Measurements from ENCODE around the gene ANKS1A. TPM values are rescaled to one million over a fixed set of nuclear protein-coding genes. Genes with fewer than 3 reads are reported as not detected.

ANKS1A gene
- total RNA-seq, 1 donor from 2014 or later = 11.5 TPM

DNA sequence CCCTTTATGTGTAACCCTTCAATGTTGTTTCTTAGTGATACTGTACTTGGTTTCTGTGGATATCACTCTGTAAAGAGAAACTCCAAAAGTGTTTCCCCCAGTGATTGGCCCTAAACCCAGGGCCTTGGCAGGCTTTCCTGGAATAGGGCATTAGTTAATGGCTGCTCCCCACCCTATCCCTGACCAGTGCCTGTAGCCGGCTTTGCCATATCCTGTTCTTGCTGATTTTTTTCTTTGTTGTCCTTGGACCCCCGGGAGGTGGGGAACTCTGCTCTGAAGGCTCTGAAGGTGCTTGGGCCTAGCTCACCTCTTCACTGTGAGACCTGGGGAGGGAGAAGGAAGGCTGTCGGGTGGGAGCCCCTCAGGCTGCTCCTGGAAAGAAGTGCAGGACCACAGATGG, 131.9 kb downstream of the ANKS1A start:
- Histone ChIP-seq H3K36me3 (ENCODE audit: control insufficient read depth in 3 of 3, insufficient read depth in 3 of 3, low read length in 3 of 3) (peaks cover 0 to 5% (median 0%) of the 10 kb centered on the region in 3 donors), H3K27ac (ENCODE audit: low read depth, low read length) (peak overlapping the region; percentile 48), H3K9me3 (ENCODE audit: control insufficient read depth in 3 of 3, low read length in 3 of 3) (no peaks in the 10 kb centered on the region), H3K9ac (ENCODE audit: low read depth in 1 of 3, low read length in 3 of 3) (peak overlapping the region; percentile 22 to 61 (median 45)), H3K4me1 (ENCODE audit: control insufficient read depth in 3 of 3, insufficient read depth in 3 of 3, low read length in 3 of 3) (peaks cover 62 to 90% (median 79%) of the 10 kb centered on the region in 3 donors), H3K4me3 (ENCODE audit: low read length in 3 of 3) (peak overlapping the region in 2 of 3 donors; percentile 14 to 38), H3K27me3 (ENCODE audit: control insufficient read depth in 3 of 3, insufficient read depth in 3 of 3, low read length in 3 of 3) (no peaks in the 10 kb centered on the region)

DNA sequence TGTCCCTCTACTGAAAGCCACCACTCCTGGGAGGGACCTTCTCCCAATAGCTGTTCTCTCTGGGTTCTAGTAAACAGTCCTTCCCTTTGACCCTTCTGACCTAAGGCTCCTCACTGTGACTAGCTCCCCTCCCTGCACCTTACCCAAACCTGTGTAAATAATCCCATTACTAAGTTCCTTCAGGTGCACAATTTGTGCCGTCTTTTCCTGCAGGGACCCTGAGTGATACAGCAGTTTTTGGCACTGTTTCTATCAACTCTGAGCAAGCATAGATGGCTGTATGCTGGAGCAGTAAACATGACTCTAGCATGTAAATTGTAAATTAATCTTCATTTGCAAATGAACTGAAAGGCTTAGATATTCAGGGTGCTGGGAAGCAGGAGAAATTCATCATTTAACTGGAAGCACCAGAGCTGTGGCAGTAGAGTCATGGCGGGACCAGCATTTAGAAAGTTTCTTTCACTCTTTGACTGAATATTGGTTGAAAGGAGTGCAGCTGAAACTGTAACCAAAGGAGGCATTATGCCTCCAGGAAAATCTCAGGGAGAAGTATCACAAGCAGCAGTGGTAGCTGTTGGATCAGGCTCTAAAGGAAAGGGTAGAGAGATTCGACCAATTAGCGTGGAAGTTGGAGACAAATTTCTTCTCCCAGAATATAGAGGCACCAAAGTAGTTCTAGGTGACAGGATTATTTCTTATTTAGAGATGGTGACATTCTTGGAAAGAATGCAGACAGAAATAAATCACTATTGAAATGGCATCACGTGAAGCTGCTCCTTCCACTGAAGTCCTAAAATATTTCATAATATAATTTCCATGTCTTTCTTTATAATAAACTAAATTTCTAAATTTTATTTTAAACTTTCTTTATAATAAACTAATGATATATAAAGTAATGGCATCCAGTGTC, 134.3 kb downstream of the ANKS1A start:
- H3K4me1 ChIP-seq (ENCODE audit: control insufficient read depth in 3 of 3, insufficient read depth in 3 of 3, low read length in 3 of 3) = peaks cover 52 to 75% (median 72%) of the 10 kb centered on the region in 3 donors

DNA sequence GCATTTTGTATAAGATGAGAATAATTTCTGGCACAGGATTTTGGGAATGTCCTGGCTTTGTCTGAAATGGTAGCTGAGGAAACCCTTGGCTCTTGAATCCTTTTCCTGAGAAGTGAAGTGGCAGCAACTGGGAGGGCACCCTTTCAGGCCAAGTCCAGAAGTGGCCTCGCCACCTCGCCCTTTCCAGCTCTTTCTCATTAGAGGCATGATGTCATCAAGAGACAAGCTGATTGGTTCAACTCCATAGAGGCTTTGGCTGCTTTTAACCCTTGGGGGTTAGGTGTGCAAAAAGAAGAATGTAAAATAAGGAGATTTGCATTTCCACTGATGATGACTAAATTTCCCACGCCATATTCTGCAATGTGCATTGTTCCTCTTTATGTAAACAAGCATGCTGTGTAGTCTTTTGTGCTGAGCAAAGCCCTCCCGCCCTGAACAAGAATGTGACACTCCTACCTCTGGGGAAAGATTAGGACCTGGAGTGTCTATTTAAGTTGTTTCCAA, 135.5 kb downstream of the ANKS1A start:
- no peaks in the 10 kb centered on the region for H3K27me3 ChIP-seq (ENCODE audit: control insufficient read depth in 3 of 3, insufficient read depth in 3 of 3, low read length in 3 of 3)
- H3K9me3 ChIP-seq (ENCODE audit: control insufficient read depth in 3 of 3, low read length in 3 of 3) = no peaks in the 10 kb centered on the region
- peak overlapping the region in 1 of 3 donors; percentile 4 for H3K9ac ChIP-seq (ENCODE audit: low read depth in 1 of 3, low read length in 3 of 3)
- H3K4me1 ChIP-seq (ENCODE audit: control insufficient read depth in 3 of 3, insufficient read depth in 3 of 3, low read length in 3 of 3) = peaks cover 47 to 62% (median 62%) of the 10 kb centered on the region in 3 donors
- peak overlapping the region; percentile 22 for H3K27ac ChIP-seq (ENCODE audit: low read depth, low read length)
- H3K4me3 ChIP-seq (ENCODE audit: low read length in 3 of 3) = peak overlapping the region in 2 of 3 donors; percentile 20 to 22
- H3K36me3 ChIP-seq (ENCODE audit: control insufficient read depth in 3 of 3, insufficient read depth in 3 of 3, low read length in 3 of 3) = peaks cover 0 to 10% (median 0%) of the 10 kb centered on the region in 3 donors

More for the DNA sequence above, 134.3 kb downstream of the ANKS1A start:
- no peaks in the 10 kb centered on the region for H3K9me3 ChIP-seq (ENCODE audit: control insufficient read depth in 3 of 3, low read length in 3 of 3)
- peak overlapping the region in 1 of 3 donors; percentile 12 for H3K4me3 ChIP-seq (ENCODE audit: low read length in 3 of 3)
- no peak overlapping the region for H3K9ac ChIP-seq (ENCODE audit: low read depth in 1 of 3, low read length in 3 of 3)
- no peaks in the 10 kb centered on the region for H3K27me3 ChIP-seq (ENCODE audit: control insufficient read depth in 3 of 3, insufficient read depth in 3 of 3, low read length in 3 of 3)
- H3K36me3 ChIP-seq (ENCODE audit: control insufficient read depth in 3 of 3, insufficient read depth in 3 of 3, low read length in 3 of 3) = peaks cover 0 to 9% (median 0%) of the 10 kb centered on the region in 3 donors
- peak overlapping the region; percentile 19 for H3K27ac ChIP-seq (ENCODE audit: low read depth, low read length)

DNA sequence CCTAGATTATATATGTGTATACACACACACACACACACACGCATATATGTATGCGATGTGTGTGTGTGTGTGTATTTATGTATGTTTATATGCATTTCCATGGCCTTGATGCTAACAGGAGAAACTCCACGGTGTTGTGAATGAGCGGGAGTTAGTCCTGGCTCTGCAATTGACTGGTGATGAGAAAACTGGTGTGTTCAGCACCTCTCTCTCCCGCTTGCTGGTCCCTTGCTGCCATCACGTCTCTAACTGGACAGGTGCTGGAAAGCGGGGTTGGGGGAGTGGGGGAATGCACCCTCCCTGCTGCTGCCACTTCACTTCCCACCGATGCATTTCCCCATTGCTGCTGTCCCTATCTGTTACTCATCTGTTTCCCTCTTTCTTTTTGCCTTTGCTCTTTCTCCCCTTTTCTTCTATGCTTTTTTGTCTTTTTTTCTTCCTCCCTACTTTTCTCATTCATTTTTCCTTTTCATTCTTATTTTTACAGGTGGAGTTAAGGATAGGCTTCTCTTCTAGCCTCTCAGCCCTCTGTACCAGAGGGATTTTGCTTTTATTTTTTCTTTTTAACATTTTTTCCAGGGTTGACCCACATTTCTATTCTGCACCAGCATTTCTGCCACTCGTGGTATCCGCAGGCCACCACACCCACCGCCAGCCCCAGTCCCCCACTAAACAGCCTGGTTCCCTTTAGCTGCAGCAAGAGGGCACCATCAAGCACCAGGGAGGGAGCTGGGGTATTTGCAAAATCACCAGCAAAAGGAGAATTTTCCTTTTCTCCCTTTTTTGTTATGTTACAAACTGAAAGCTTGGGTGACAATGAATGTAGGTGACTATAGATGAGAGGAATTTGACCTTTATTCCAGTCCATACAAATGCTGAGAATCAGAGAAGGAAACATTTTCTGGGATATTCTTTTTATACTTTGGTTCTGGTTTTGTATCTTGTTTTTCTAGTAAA, 136.5 kb downstream of the ANKS1A start:
- Histone ChIP-seq H3K27me3 (ENCODE audit: control insufficient read depth in 3 of 3, insufficient read depth in 3 of 3, low read length in 3 of 3) (no peaks in the 10 kb centered on the region), H3K4me1 (ENCODE audit: control insufficient read depth in 3 of 3, insufficient read depth in 3 of 3, low read length in 3 of 3) (peaks cover 39 to 54% (median 53%) of the 10 kb centered on the region in 3 donors), H3K36me3 (ENCODE audit: control insufficient read depth in 3 of 3, insufficient read depth in 3 of 3, low read length in 3 of 3) (peaks cover 0 to 5% (median 0%) of the 10 kb centered on the region in 3 donors), H3K9me3 (ENCODE audit: control insufficient read depth in 3 of 3, low read length in 3 of 3) (no peaks in the 10 kb centered on the region), H3K27ac (ENCODE audit: low read depth, low read length) (no peak overlapping the region), H3K9ac (ENCODE audit: low read depth in 1 of 3, low read length in 3 of 3) (no peak overlapping the region), H3K4me3 (ENCODE audit: low read length in 3 of 3) (no peak overlapping the region)

DNA sequence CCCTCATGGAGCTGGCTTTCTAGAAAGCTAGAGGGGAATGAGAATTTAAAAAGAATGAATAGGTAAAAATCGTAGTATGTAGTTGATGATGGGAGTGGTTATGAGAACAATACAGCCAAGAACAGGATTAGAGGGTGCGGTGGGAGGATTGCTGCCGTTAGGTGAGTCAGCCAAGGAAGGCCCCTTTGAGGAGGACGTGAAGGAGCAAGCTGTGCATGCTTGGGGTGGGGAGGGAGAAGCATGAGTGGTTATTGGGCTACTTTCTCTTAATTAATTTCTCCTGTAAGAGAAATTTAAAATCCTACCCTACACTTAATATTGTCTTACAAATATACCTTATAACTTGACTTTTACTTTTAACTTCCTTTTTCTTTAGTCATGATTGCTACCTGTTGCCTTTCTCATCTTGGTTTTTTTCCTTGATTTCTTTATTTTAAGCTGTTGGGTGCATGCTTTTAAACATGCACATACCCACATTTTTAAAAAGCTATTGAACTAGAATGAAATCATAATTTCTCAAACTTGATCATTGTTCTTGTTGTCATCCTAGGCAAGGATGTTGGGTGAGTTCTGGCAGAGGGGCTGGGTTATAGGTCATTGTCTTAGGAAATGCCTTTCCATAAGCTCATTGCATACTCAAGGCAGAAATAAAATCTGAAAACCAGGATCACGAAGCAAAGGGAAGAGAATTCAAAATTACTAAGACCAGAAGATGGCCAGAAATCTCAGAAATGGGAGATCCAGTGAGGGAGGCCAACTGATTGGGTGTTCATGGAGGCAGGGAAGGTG, 137.6 kb downstream of the ANKS1A start:
- Histone ChIP-seq H3K27ac (ENCODE audit: low read depth, low read length) (no peak overlapping the region), H3K4me3 (ENCODE audit: low read length in 3 of 3) (no peak overlapping the region), H3K36me3 (ENCODE audit: control insufficient read depth in 3 of 3, insufficient read depth in 3 of 3, low read length in 3 of 3) (peaks cover 0 to 14% (median 0%) of the 10 kb centered on the region in 3 donors), H3K4me1 (ENCODE audit: control insufficient read depth in 3 of 3, insufficient read depth in 3 of 3, low read length in 3 of 3) (peaks cover 33 to 43% (median 42%) of the 10 kb centered on the region in 3 donors), H3K9me3 (ENCODE audit: control insufficient read depth in 3 of 3, low read length in 3 of 3) (no peaks in the 10 kb centered on the region), H3K27me3 (ENCODE audit: control insufficient read depth in 3 of 3, insufficient read depth in 3 of 3, low read length in 3 of 3) (no peaks in the 10 kb centered on the region), H3K9ac (ENCODE audit: low read depth in 1 of 3, low read length in 3 of 3) (no peak overlapping the region)

DNA sequence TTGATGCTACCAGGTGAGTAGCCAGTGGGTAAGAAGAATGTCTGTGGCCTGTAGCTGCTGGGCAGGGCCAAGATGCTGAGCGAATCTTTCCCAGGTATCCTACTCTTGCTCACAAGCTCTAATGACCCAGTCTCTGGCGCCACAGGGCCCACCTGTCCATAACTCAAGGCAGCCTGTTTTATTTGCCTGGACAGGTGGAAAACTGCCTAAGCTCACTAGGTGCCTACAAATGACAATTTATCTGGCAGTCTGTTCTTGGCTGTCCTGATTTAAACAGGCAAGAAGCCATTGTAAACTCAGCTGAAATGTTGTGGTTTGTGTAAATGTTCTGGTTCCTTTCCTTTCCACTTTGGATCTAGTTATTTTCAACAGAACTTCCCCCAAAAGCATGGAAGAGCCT, 138.8 kb downstream of the ANKS1A start:
- Histone ChIP-seq H3K27ac (ENCODE audit: low read depth, low read length) (no peak overlapping the region), H3K36me3 (ENCODE audit: control insufficient read depth in 3 of 3, insufficient read depth in 3 of 3, low read length in 3 of 3) (peaks cover 0 to 19% (median 0%) of the 10 kb centered on the region in 3 donors), H3K27me3 (ENCODE audit: control insufficient read depth in 3 of 3, insufficient read depth in 3 of 3, low read length in 3 of 3) (no peaks in the 10 kb centered on the region), H3K9ac (ENCODE audit: low read depth in 1 of 3, low read length in 3 of 3) (no peak overlapping the region), H3K4me1 (ENCODE audit: control insufficient read depth in 3 of 3, insufficient read depth in 3 of 3, low read length in 3 of 3) (peaks cover 33 to 35% (median 35%) of the 10 kb centered on the region in 3 donors), H3K9me3 (ENCODE audit: control insufficient read depth in 3 of 3, low read length in 3 of 3) (no peaks in the 10 kb centered on the region), H3K4me3 (ENCODE audit: low read length in 3 of 3) (no peak overlapping the region)

DNA sequence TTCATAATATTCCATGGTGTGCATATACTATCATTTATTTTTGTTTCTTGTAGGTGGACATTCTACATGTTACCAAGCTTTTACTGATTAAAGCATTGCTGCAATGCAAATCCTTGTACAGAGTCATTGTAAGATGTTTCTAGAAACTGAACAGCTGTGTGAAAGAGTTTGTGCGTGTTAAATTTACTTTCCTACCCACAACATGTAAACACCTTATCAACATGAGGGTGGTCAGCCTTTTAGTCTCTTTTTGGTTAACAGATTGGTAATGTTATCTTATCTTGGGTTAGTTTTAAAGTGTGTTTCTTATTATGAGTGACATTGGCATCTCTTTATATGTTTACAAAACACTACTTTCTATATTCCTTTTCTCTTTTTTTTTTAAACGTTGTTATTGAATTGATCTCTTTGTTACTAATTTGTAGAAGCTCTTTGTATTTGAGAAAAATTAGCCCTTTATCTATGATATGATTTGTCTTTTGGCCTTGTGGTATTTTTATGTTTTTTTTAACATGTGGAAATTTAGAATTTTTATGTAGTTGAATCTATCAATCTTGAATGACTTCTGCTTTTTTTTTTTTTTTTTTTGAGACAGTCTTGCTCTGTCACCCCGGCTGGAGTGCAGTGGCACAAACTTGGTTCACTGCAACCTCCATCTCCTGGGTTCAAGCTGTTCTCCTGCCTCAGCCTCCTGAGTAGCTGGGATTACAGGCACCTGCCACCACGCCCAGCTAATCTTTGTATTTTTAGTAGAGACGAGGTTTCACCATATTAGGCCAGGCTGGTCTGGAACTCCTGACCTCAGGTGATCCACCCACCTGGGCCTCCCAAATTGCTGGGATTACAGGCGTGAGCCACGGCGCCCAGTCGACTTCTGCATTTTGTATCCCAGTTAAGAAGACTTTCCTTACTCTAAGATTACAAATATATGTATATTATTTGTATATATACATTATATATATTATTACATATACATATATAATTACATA, 140.0 kb downstream of the ANKS1A start:
- no peaks in the 10 kb centered on the region for H3K9me3 ChIP-seq (ENCODE audit: control insufficient read depth in 3 of 3, low read length in 3 of 3)
- H3K27ac ChIP-seq (ENCODE audit: low read depth, low read length) = no peak overlapping the region
- peaks cover 0 to 21% (median 5%) of the 10 kb centered on the region in 3 donors for H3K36me3 ChIP-seq (ENCODE audit: control insufficient read depth in 3 of 3, insufficient read depth in 3 of 3, low read length in 3 of 3)
- H3K9ac ChIP-seq (ENCODE audit: low read depth in 1 of 3, low read length in 3 of 3) = no peak overlapping the region
- H3K27me3 ChIP-seq (ENCODE audit: control insufficient read depth in 3 of 3, insufficient read depth in 3 of 3, low read length in 3 of 3) = no peaks in the 10 kb centered on the region
- H3K4me1 ChIP-seq (ENCODE audit: control insufficient read depth in 3 of 3, insufficient read depth in 3 of 3, low read length in 3 of 3) = peaks cover 23 to 28% (median 26%) of the 10 kb centered on the region in 3 donors
- H3K4me3 ChIP-seq (ENCODE audit: low read length in 3 of 3) = no peak overlapping the region

DNA sequence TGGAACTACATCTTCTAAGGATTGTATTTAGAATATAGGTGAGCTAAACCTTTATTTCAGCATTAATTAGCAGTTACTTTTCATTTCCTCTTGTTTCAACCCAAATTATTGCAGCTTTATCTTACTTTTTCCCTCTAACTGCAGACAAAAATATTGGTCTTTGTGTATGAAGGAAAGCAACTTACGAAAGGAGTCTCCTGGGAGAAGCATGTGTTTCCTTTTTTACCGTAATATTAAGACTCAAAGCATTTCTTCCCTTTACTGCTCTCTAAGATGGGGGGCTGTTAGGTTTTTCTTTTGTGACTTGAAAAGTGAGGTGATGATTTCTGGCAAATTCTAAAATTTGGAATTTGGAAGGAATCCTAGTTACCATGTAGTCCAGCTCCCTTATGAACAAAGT, 141.0 kb downstream of the ANKS1A start:
- Histone ChIP-seq H3K4me1 (ENCODE audit: control insufficient read depth in 3 of 3, insufficient read depth in 3 of 3, low read length in 3 of 3) (peaks cover 22 to 25% (median 23%) of the 10 kb centered on the region in 3 donors), H3K4me3 (ENCODE audit: low read length in 3 of 3) (no peak overlapping the region)

More for the DNA sequence above, 141.0 kb downstream of the ANKS1A start:
- no peaks in the 10 kb centered on the region for H3K27me3 ChIP-seq (ENCODE audit: control insufficient read depth in 3 of 3, insufficient read depth in 3 of 3, low read length in 3 of 3)
- H3K9me3 ChIP-seq (ENCODE audit: control insufficient read depth in 3 of 3, low read length in 3 of 3) = no peaks in the 10 kb centered on the region
- no peak overlapping the region for H3K27ac ChIP-seq (ENCODE audit: low read depth, low read length)
- H3K36me3 ChIP-seq (ENCODE audit: control insufficient read depth in 3 of 3, insufficient read depth in 3 of 3, low read length in 3 of 3) = peaks cover 0 to 21% (median 5%) of the 10 kb centered on the region in 3 donors
- H3K9ac ChIP-seq (ENCODE audit: low read depth in 1 of 3, low read length in 3 of 3) = no peak overlapping the region

Data from skeletal muscle tissue (tissue), 4 donors.